Small intestine (tissue), 7 donors: ENCODE measurements around the gene HMG20B. TPM values are rescaled to one million over a fixed set of nuclear protein-coding genes. Genes with fewer than 3 reads are reported as not detected.
A peak's percentile ranks its signal among the peaks of the same experiment; 100 is the strongest.

Experiments
- DNase-seq, 2 donors: peaks; one replicate each; pipeline versions ENCODE4 v3.0.0 to v3.0.0-alpha.2; 2013
- FAIRE-seq: peaks from 2 replicates; lab custom pipeline; 2012; peaks lifted over from hg19 to GRCh38; lab: Jason Lieb, UNC
- H3K27ac ChIP-seq, 3 donors: one replicate each; pipeline ENCODE4 v1.5.1; 2013; ENCODE audit warnings: low read length in 2 of 3, mild to moderate bottlenecking in 2 of 3, control low read depth in 1 of 3, inconsistent platforms in 1 of 3, low read depth in 1 of 3, moderate library complexity in 1 of 3
- H3K27me3 ChIP-seq, 3 donors: one replicate each; pipeline ENCODE4 v1.6.1; 2013; ENCODE audit warnings: low read length in 3 of 3, inconsistent platforms in 1 of 3; ENCODE audit not compliant: control insufficient read depth in 3 of 3, insufficient read depth in 3 of 3
- H3K36me3 ChIP-seq, 3 donors: one replicate each; pipeline ENCODE4 v1.6.1; 2013; ENCODE audit warnings: low read length in 3 of 3, inconsistent platforms in 1 of 3, low read depth in 1 of 3, mild to moderate bottlenecking in 1 of 3, moderate library complexity in 1 of 3; ENCODE audit not compliant: control insufficient read depth in 3 of 3, insufficient read depth in 2 of 3
- H3K4me1 ChIP-seq, 3 donors: one replicate each; pipeline ENCODE4 v1.6.1; 2013; ENCODE audit warnings: low read length in 2 of 3, inconsistent platforms in 1 of 3, low read depth in 1 of 3, mild to moderate bottlenecking in 1 of 3, moderate library complexity in 1 of 3; ENCODE audit not compliant: control insufficient read depth in 3 of 3, insufficient read depth in 2 of 3
- H3K4me3 ChIP-seq, 3 donors: one replicate each; pipeline ENCODE4 v1.5.1; 2013; ENCODE audit warnings: low read length in 3 of 3, control low read depth in 1 of 3, inconsistent platforms in 1 of 3, low read depth in 1 of 3, mild to moderate bottlenecking in 1 of 3, moderate library complexity in 1 of 3
- H3K9me3 ChIP-seq, 2 donors: one replicate each; pipeline ENCODE4 v1.6.1; 2013; ENCODE audit warnings: low read depth in 1 of 2, low read length in 1 of 2; ENCODE audit not compliant: control insufficient read depth in 2 of 2, insufficient read depth in 1 of 2
- WGBS, 3 donors: extraction: QIAGEN DNeasy Blood & Tissue Kit; methylation state at CpG; one replicate each; pipeline ENCODE4 v1.1.7; 2013; 5-methylcytosine and 5-hydroxymethylcytosine counted together
- polyA plus RNA-seq, 4 donors: library from polyadenylated mRNA; stranded (reverse) in 3 of 4; unstranded in 1 of 4; fragments of 200-250 nt in 3 of 4; fragments of 120-200 nt in 1 of 4; gene quantifications; one replicate each; pipeline versions ENCODE4 v1.2.1 to v1.2.3, GENCODE V29; 2013
- donor health status: healthy with polysubstance abuse.
- donor health status: control.
- donor health status: control.
- donor health status: Bipolar disorder and iron deficiency.
- donor health status: healthy.

HMG20B gene
- polyA plus RNA-seq, 4 donors: 66.3 to 82.1 (median 72.5) TPM

DNA sequence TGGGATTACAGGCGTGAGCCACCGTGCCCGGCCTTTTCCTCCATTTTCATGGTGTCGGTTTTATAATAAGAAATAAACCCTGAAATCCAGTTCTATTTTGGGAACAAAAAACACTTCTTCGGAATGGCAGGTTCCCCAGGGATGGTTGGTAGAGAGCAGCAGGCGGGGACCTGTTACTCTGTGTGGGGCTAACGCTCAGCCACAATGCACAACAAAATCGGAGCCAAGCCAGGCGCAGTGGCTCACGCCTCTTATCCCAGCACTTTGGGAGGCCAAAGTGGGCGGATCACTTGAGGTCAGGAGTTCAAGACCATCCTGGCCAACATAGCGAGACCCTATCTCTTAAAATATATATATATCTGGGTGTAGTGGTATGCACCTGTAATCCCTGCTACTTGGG lies 28.3 kb downstream of the HMG20B start:
- no peaks in the 10 kb centered on the region for H3K36me3 ChIP-seq
- peaks cover 0 to 6% (median 0%) of the 10 kb centered on the region in 3 donors for H3K4me1 ChIP-seq
- peaks cover 0 to 18% (median 0%) of the 10 kb centered on the region in 3 donors for H3K27me3 ChIP-seq
- H3K9me3 ChIP-seq: no peaks in the 10 kb centered on the region
- WGBS, 3 donors: 78 to 91% (median 86%) methylated on average over 12 of the region's 12 CpGs
- DNase-seq (no peak), FAIRE-seq (no peak)
- no peak overlapping the region for H3K4me3 ChIP-seq
- no peak overlapping the region for H3K27ac ChIP-seq

DNA sequence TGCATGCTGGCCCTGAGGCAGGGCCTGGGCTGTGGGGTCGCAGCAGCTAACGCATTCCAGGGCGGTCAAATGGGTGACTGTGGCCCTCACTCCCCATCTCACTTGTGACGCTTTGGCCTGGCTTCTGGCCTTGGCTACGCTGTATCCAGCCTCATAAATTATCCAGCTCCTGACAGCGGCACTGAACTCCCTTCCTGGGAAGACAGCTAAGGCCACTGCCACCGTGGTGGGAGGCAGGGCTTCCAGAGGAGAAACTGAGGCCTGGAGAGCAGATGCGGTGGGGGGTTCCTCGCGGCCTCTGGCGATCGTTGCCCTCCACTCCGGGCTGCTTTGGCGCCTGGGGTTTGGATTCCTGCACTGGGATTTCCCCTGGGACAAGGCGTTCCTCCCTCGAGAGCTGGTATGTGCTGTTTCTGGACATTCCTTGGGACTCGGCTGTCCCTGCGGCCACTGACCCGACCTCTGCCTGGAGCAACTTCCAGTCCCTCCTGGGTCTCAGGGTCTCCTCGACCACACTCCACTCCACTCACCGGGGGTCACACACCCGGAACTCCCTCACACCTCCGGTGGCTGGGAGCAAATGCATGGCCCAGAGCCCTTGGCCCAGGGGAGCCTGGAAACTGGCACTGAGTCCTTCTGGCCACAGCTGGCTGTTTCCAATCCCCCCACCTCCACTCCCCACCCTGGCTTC lies 30.5 kb downstream of the HMG20B start:
- H3K4me1 ChIP-seq: peaks cover 0 to 13% (median 0%) of the 10 kb centered on the region in 3 donors
- peak overlapping the region in 1 of 3 donors; percentile 64 for H3K27ac ChIP-seq
- H3K27me3 ChIP-seq: peaks cover 0 to 37% (median 0%) of the 10 kb centered on the region in 3 donors
- no peak overlapping the region for H3K4me3 ChIP-seq
- no peak for DNase-seq
- WGBS, 3 donors: 66 to 73% (median 71%) methylated on average over 21 to 23 of the region's 23 CpGs
- FAIRE-seq: no peak
- no peaks in the 10 kb centered on the region for H3K9me3 ChIP-seq
- H3K36me3 ChIP-seq: no peaks in the 10 kb centered on the region

DNA sequence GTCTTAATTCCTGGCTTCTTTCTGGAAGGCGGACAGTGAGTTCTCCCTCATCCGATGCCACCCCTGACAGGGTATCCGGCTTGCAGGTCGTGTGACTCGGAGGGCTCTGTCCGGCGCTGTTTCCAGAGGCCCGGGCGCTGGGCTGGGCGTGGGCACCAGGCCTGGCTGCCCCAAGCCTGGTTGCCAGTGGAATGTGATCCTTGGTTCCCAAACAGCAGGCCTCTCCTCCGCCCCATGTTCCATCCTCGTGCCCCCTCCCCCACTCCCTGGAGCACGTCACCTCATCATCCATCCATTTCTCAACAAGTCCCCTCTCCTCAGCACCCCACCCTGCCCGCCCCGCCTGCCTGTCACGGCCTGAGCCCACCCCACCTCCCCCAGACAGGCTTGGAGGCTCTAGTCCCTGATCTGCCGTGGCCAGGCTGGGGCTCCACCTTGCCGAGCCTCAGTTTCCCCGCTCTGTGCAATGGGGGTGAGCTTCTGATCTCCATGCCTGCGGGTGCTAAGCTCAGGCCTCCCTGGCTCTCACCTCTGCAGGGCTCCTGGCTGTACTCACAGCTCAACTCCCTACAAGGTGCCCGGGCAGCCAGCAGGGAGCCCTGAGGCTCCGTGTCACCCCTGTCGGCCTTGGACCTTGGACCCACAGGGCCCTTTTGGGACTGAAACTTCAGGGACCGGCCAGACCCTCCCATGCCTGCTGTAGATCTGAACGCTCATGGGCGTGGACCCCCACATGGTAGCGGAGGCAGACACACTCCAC lies 31.7 kb downstream of the HMG20B start:
- Histone ChIP-seq H3K27me3 (peaks cover 0 to 38% (median 0%) of the 10 kb centered on the region in 3 donors), H3K4me3 (no peak overlapping the region), H3K36me3 (no peaks in the 10 kb centered on the region), H3K9me3 (no peaks in the 10 kb centered on the region), H3K27ac (peak overlapping the region in 1 of 3 donors; percentile 38), H3K4me1 (peaks cover 0 to 13% (median 0%) of the 10 kb centered on the region in 3 donors)
- DNase-seq (no peak), FAIRE-seq (no peak)
- 55 to 66% (median 60%) methylated on average over 27 of the region's 27 CpGs for WGBS, 3 donors

DNA sequence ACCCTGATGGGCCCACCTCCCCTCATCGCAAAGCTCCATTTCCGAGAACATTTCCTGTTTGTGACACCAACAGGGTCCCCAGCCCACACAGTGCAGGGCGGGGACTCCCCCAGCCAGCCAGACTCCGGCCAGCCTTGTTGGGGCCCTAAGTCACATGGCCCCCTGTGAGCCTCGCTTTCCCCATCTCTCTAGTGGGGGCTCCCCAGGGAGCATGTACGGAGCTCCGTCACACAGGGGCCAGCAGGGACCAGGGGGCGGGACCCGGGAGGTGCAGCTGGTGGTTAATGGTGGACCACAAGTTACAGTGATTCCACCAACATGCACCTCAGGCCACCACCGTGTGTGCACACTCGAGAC lies 32.2 kb downstream of the HMG20B start:
- WGBS, 3 donors: 34 to 57% (median 52%) methylated on average over 11 of the region's 11 CpGs
- no peak overlapping the region for H3K4me3 ChIP-seq
- no peaks in the 10 kb centered on the region for H3K9me3 ChIP-seq
- H3K27ac ChIP-seq: peak overlapping the region in 1 of 3 donors; percentile 38
- DNase-seq (no peak), FAIRE-seq (no peak)
- H3K27me3 ChIP-seq: peaks cover 0 to 38% (median 0%) of the 10 kb centered on the region in 3 donors
- H3K36me3 ChIP-seq: peaks cover 0 to 4% (median 0%) of the 10 kb centered on the region in 3 donors
- peaks cover 0 to 13% (median 0%) of the 10 kb centered on the region in 3 donors for H3K4me1 ChIP-seq

DNA sequence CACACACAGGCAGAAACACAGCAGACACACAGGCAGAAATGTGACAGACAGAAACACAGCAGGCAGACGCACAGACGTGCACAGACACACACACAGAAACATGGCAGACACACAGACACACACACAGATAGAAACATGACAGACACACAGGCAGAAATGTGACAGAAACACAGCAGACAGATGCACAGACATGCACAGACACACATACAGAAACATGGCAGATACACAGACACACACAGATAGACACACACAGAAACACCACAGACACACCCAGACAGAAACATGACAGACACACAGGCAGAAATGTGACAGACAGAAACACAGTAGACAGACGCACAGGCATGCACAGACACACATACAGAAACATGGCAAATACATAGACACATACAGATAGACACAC lies 32.6 kb downstream of the HMG20B start:
- 61 to 74% (median 68%) methylated on average over 3 of the region's 3 CpGs for WGBS, 3 donors
- Histone ChIP-seq H3K4me1 (peaks cover 0 to 13% (median 0%) of the 10 kb centered on the region in 3 donors), H3K27me3 (peaks cover 0 to 38% (median 0%) of the 10 kb centered on the region in 3 donors), H3K27ac (no peak overlapping the region), H3K9me3 (no peaks in the 10 kb centered on the region), H3K4me3 (no peak overlapping the region), H3K36me3 (peaks cover 0 to 8% (median 0%) of the 10 kb centered on the region in 3 donors)
- DNase-seq (no peak), FAIRE-seq (no peak)

DNA sequence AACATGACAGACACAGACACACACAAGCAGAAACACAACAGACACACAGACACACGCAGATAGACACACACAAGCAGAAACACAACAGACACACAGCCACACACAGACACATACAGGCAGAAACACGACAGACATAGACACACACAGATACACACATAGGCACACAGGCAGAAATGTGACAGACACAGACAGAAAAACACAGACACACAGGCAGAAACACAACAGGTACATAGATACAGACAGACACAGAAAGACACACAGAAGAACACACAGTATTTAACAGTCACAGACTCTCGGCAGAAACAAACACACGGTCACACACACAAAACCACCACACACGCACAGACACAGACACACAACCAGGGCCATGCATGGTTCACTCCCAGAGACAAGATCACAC lies 33.0 kb downstream of the HMG20B start:
- FAIRE-seq (no peak), DNase-seq (no peak)
- Histone ChIP-seq H3K4me1 (peaks cover 0 to 13% (median 0%) of the 10 kb centered on the region in 3 donors), H3K9me3 (no peaks in the 10 kb centered on the region), H3K27ac (no peak overlapping the region), H3K4me3 (peak overlapping the region in 2 of 3 donors; percentile 32 to 44), H3K36me3 (peaks cover 0 to 11% (median 0%) of the 10 kb centered on the region in 3 donors), H3K27me3 (peaks cover 0 to 38% (median 0%) of the 10 kb centered on the region in 3 donors)
- WGBS, 3 donors: 21 to 42% (median 40%) methylated on average over 5 of the region's 5 CpGs

DNA sequence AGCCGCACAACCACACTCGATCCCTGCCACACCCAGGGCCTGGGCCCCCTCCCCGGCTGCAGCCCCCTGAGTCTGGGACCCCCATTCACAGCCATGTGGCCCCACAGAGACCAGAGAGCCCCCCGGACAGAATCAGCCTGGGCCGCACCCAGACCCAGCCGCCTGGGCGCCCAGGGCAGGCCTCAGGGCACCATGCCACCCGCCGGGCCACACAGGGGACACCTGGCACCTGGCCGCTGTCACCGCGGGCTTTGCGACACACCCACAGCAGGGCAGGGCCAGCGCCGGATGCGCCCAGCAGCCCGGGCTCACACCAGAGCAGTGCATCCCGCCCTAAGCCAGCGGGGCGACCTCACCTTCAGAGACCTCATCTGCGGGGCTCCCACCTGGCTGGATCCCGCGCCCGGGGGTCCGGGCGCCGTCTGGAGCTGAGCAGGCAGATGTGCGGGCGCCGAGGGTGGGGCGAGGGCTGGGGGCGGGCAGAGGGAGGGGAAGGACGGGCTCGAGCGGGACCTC lies 33.5 kb downstream of the HMG20B start:
- H3K4me1 ChIP-seq: peaks cover 0 to 13% (median 0%) of the 10 kb centered on the region in 3 donors
- no peak for FAIRE-seq
- 2 to 5% (median 2%) methylated on average over 25 to 35 of the region's 35 CpGs for WGBS, 3 donors
- H3K36me3 ChIP-seq: peaks cover 0 to 14% (median 0%) of the 10 kb centered on the region in 3 donors
- peak; percentile 26 to 74 for DNase-seq
- peaks cover 0 to 38% (median 0%) of the 10 kb centered on the region in 3 donors for H3K27me3 ChIP-seq
- no peak overlapping the region for H3K27ac ChIP-seq
- peak overlapping the region; percentile 6 to 44 (median 32) for H3K4me3 ChIP-seq
- H3K9me3 ChIP-seq: no peaks in the 10 kb centered on the region

DNA sequence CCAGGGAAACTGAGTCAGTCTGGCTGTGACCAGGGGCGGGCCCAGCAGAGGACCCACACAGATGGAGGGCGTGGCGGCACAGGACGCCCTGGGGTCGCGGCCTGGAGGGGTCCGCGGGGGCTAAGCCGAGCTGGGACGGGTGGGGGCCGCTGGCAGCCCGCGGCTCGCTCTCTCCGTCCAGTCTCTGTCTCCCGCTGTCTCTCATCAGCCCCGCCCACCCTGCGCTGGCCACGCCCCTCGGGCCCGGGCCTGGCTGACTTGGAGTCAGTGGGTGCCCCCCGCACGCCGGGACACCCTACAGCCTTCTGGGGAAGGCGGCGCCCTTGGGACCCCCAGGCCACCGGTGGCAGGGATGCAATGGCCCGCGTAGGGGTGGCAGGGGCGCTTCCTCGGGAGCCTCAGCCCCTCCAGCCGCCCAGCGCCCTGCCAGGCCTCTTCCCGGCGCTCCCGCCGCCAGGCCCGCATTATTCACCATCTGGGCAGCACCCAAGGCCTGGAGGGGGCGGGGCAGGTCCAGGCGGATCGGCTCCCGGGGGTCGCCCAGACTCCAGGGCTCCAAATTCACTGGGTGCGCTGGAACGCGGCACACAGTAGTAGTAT lies 34.0 kb downstream of the HMG20B start, which contains the start of gene TBXA2R:
TSS of gene TBXA2R (minus strand) at position 186 of the 600 bp plus-strand sequence. CDS start 6,241 bp downstream, outside the sequence.
- H3K27me3 ChIP-seq: peaks cover 0 to 38% (median 0%) of the 10 kb centered on the region in 3 donors
- H3K27ac ChIP-seq: peak within 1 kb of the TSS in 2 of 3 donors; percentile 5 to 58
- 3 to 6% (median 5%) methylated on average over 22 to 46 of the region's 46 CpGs for WGBS, 3 donors
- no peak for FAIRE-seq
- peaks cover 0 to 19% (median 5%) of the 10 kb centered on the region in 3 donors for H3K36me3 ChIP-seq
- peaks cover 0 to 13% (median 0%) of the 10 kb centered on the region in 3 donors for H3K4me1 ChIP-seq
- peak in 1 of 2 donors; percentile 55 for DNase-seq
- H3K4me3 ChIP-seq: peak within 1 kb of the TSS; percentile 6 to 44 (median 32)
- no peaks in the 10 kb centered on the region for H3K9me3 ChIP-seq
